H4 (cell line): Measurements from ENCODE around the gene CPSF2. TPM values are rescaled to one million over a fixed set of nuclear protein-coding genes. Genes with fewer than 3 reads are reported as not detected.

Experiments used
- total RNA-seq: library from RNA; depleted of rRNA; stranded (reverse); fragments of >200 nt; shearing (Covaris generic); gene quantifications from 2 replicates; pipeline ENCODE4 v1.2.3, GENCODE V29; 2014; rRNA removed

The CPSF2 gene
- total RNA-seq, 1 experiment from 2014 or later, result 94.5 TPM

Other genes with a start within 250 kb of the CPSF2 start
- gene FBLN5, start 174.3 kb upstream of the CPSF2 start, total RNA-seq, result 10.1 and 14.2 TPM in 2 replicates
- 18.1 and 21.3 TPM in 2 replicates for gene TRIP11, start 81.9 kb upstream of the CPSF2 start, total RNA-seq
- 31.0 and 51.3 TPM in 2 replicates for gene ATXN3, start 15.4 kb upstream of the CPSF2 start, total RNA-seq
- gene NDUFB1, start 263 bp upstream of the CPSF2 start, total RNA-seq, result 520 and 847 TPM in 2 replicates
- not detected in 2 replicates for gene SLC24A4, start 201.2 kb downstream of the CPSF2 start, total RNA-seq